ENCODE measurements around the gene PPP1R9A. TPM values are rescaled to one million over a fixed set of nuclear protein-coding genes. Genes with fewer than 3 reads are reported as not detected.

PPP1R9A gene
- polyA plus RNA-seq, 1 donor (not counting 4 experiments of a cell fraction or from before 2014, with no cell fraction given) = 0.01 TPM

GRCh38 chr7:94957061-94957460 is 49.7 kb downstream of the PPP1R9A start:
- H3K27me3 ChIP-seq (ENCODE audit: control insufficient read depth, extremely low read depth, insufficient read depth, low read length) = no peaks in the 10 kb centered on the region
- no peaks in the 10 kb centered on the region for H3K9me1 ChIP-seq (ENCODE audit: control insufficient read depth, extremely low read depth, insufficient read depth, low read length)
- dilution Hi-C loops (cut with MboI; ENCODE audit: extremely low pct_ligation_motif_present, low sequenced_read_pairs) = no loop called here
- H3K4me3 ChIP-seq (ENCODE audit: control insufficient read depth in 2 of 3, extremely low read depth in 1 of 3, insufficient read depth in 2 of 3, low read depth in 1 of 3, low read length in 3 of 3) = no peak overlapping the region
- no peaks in the 10 kb centered on the region for H4K20me1 ChIP-seq (ENCODE audit: control insufficient read depth, extremely low read depth, insufficient read depth, low read length)
- no peak overlapping the region for H3K9ac ChIP-seq (ENCODE audit: control insufficient read depth, extremely low read depth, insufficient read depth, low read length)
- H3K4me2 ChIP-seq (ENCODE audit: control insufficient read depth, extremely low read depth, insufficient read depth, low read depth, low read length) = no peak overlapping the region
- H3K4me1 ChIP-seq (ENCODE audit: control insufficient read depth, extremely low read depth, insufficient read depth, low read length) = no peaks in the 10 kb centered on the region
- H3K79me2 ChIP-seq (ENCODE audit: control insufficient read depth, insufficient read depth, low read length) = no peaks in the 10 kb centered on the region
- DNase-seq (ENCODE audit: low read depth, low spot score) (no peak), FAIRE-seq (no peak)
- H3K27ac ChIP-seq (ENCODE audit: control insufficient read depth, insufficient read depth, low read length) = no peak overlapping the region
- no peaks in the 10 kb centered on the region for H3K9me3 ChIP-seq (ENCODE audit: control insufficient read depth, low read depth, low read length)
- H3K36me3 ChIP-seq (ENCODE audit: control insufficient read depth in 2 of 2, extremely low read depth in 1 of 2, insufficient read depth in 2 of 2, low read length in 2 of 2) = no peaks in the 10 kb centered on the region
- no peak for TF ChIP-seq EZH2 (IDR thresholded peaks at IDR 0.05; ENCODE audit: low read length)
- no peak for TF ChIP-seq CTCF (optimal IDR thresholded peaks at IDR 0.05 in 1 of 3, IDR thresholded peaks at IDR 0.05 in 1 of 3, conservative IDR thresholded peaks at IDR 0.05 in 1 of 3; ENCODE audit: extremely low read depth in 1 of 3, insufficient read depth in 2 of 3, low read length in 3 of 3)
- H2AFZ ChIP-seq (ENCODE audit: control insufficient read depth, low read length) = no peak overlapping the region

- FAIRE-seq (no peak), DNase-seq (ENCODE audit: low read depth, low spot score) (no peak)
- no peaks in the 10 kb centered on the region for H4K20me1 ChIP-seq (ENCODE audit: control insufficient read depth, extremely low read depth, insufficient read depth, low read length)
- no peak overlapping the region for H3K27ac ChIP-seq (ENCODE audit: control insufficient read depth, insufficient read depth, low read length)
- H3K79me2 ChIP-seq (ENCODE audit: control insufficient read depth, insufficient read depth, low read length) = no peaks in the 10 kb centered on the region
- H3K4me3 ChIP-seq (ENCODE audit: control insufficient read depth in 2 of 3, extremely low read depth in 1 of 3, insufficient read depth in 2 of 3, low read depth in 1 of 3, low read length in 3 of 3) = no peak overlapping the region
- no peak overlapping the region for H3K9ac ChIP-seq (ENCODE audit: control insufficient read depth, extremely low read depth, insufficient read depth, low read length)
- H3K9me3 ChIP-seq (ENCODE audit: control insufficient read depth, low read depth, low read length) = no peaks in the 10 kb centered on the region
- dilution Hi-C loops (cut with MboI; ENCODE audit: extremely low pct_ligation_motif_present, low sequenced_read_pairs) = no loop called here
- H3K4me2 ChIP-seq (ENCODE audit: control insufficient read depth, extremely low read depth, insufficient read depth, low read depth, low read length) = no peak overlapping the region
- no peaks in the 10 kb centered on the region for H3K27me3 ChIP-seq (ENCODE audit: control insufficient read depth, extremely low read depth, insufficient read depth, low read length)
- TF ChIP-seq CTCF (optimal IDR thresholded peaks at IDR 0.05 in 1 of 3, IDR thresholded peaks at IDR 0.05 in 1 of 3, conservative IDR thresholded peaks at IDR 0.05 in 1 of 3; ENCODE audit: extremely low read depth in 1 of 3, insufficient read depth in 2 of 3, low read length in 3 of 3) (no peak), EZH2 (IDR thresholded peaks at IDR 0.05; ENCODE audit: low read length) (no peak)
- H3K9me1 ChIP-seq (ENCODE audit: control insufficient read depth, extremely low read depth, insufficient read depth, low read length) = no peaks in the 10 kb centered on the region
- no peaks in the 10 kb centered on the region for H3K36me3 ChIP-seq (ENCODE audit: control insufficient read depth in 2 of 2, extremely low read depth in 1 of 2, insufficient read depth in 2 of 2, low read length in 2 of 2)
- no peaks in the 10 kb centered on the region for H3K4me1 ChIP-seq (ENCODE audit: control insufficient read depth, extremely low read depth, insufficient read depth, low read length)
- no peak overlapping the region for H2AFZ ChIP-seq (ENCODE audit: control insufficient read depth, low read length)
Measured at GRCh38 chr7:94962661-94963060, 55.3 kb downstream of the PPP1R9A start.

Measured in keratinocyte (primary cell).